OCI-LY1 (cell line): Measurements from ENCODE around the gene IPMK.
"Not testable (repeated sequence)": the region's sequence is repeated elsewhere in the genome, so short reads cannot be mapped to it uniquely, and the experiment has no call there.

ENCODE experiments used
- CTCF ChIP-seq: fragments of 200-600 bp; sonication (generic), shearing (Covaris generic); IDR thresholded peaks from 2 replicates; pipeline ENCODE4 v1.5.1; 2017; ENCODE audit warnings: mild to moderate bottlenecking, antibody characterized with exemption, low read length, moderate library complexity, mixed read lengths
- EZH2 ChIP-seq: fragments of 200-600 bp; sonication (generic), shearing (Covaris generic); IDR thresholded peaks from 2 replicates; pipeline ENCODE4 v1.8.0; 2017; ENCODE audit warnings: borderline replicate concordance, mixed run types, mild to moderate bottlenecking, antibody characterized with exemption, low read length, moderate library complexity, mixed read lengths

DNA sequence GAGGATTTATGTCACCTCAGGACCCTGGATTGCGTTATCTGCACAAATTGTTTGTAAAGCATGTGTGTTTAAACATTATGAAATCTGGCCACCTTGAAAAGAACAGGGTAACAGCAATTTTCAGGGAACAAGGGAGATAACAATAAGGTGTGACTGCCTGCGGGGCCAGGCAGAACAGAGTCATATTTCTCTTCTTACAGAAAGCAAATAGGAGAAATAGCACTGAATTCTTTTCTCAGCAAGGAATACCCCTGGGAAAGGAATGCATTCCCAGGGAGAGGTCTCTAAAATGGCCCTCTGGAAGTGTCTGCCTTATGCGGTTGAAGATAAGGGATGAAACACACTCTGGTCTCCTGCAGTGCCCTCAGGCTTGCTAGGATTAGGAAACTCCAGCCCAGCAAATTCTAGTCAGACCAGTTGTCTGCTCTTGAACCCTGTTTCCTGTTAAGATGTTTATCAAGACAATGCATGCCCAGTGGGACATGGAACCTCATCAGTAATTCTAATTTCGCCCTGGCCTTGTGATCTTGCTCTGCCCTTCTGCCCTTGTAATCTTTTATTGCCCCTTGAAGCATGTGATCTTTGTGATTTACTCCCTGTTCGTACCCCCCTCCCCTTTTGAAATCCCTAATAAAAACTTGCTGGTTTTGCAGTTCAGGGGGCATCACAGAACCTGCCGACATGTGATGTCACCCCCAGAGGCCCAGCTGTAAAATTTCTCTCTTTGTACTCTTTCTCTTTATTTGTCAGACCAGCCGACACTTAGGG is 11.5 kb downstream of the IPMK start:
- not testable (repeated sequence) for TF ChIP-seq CTCF, EZH2
